MV-4-11 (cell line): ENCODE results near the gene EXOC3.

ENCODE experiments used
- DNase-seq: peaks from one replicate; lab custom pipeline; 2025; lab: John Stamatoyannopoulos, UW

EXOC3 gene

DNA sequence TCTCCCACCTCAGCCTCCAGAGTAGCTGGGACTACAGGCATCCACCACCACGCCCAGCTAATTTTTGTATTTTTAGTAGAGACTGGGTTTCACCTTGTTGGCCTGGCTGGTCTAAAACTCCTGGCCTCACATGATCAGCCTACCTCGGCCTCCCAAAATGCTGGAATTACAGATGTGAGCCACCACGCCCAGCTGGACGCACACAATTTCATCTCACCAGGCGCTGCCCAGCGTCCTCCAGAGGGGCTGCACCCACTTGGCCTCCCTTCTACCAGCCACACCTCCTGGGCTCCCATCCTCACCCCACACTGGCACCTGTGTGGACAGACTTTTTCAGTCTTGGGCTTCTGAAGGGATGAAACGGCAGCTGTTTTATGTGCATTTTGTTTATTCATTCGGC is 3.8 kb upstream of the EXOC3 start:
- no peak for DNase-seq

DNA sequence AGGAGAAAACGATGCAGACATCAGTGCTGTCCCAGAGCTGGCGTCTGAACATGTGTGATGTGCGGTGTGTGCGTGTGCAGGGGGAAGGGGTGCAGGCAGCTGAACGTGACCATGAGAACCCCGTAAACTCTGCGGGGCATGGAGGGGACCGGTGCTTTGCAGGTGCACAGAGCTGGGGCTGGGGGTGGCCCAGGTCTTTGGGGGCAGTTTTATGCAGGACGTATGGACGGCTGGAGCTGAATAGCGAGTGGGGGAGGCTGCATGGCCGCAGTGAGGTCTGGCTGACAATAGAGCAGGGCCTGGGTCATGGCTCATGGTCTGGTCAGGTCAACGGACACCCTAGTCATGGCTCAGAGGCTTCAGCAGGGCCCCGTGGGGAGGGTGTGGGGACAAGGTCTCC is 3.3 kb upstream of the EXOC3 start:
- DNase-seq, result no peak

DNA sequence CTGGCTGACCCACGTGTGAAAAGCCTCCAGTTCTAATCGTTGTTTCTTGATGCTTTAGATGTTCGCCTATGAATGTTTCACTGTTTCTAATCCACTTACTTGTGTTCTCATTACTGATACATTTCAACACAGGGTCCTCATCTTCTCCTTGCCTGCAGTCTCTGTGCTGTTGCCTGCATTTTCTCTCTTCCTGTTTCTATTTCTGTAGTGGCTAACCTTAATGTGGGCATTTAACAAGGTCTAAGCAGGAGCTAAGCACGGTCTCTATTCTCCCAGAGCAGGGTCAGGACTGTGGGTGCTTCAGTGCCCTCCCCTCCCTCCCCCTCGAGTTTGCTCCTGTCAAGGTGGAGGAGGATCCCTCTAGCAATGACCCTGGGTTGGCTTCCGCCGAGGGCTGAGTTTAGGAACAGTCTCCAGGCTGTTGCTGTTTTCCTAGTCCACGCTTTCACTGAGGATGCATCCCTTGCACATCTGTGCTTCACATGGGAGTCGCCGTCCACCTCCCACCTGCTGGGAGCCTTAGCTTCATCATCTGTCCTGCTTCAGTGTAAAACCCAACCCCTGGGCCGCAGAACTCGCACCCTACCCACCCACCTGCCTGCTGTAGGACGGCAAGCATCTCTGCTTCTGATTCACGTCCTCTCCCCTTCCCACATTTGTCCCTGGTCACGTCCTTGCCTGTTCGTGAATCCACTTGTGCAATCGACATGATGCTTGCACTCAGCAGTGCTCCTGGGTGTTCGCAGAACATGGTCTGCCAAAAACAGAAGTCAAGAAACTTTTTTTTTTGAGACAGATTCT is 2.4 kb upstream of the EXOC3 start:
- DNase-seq, result peak; percentile 92

DNA sequence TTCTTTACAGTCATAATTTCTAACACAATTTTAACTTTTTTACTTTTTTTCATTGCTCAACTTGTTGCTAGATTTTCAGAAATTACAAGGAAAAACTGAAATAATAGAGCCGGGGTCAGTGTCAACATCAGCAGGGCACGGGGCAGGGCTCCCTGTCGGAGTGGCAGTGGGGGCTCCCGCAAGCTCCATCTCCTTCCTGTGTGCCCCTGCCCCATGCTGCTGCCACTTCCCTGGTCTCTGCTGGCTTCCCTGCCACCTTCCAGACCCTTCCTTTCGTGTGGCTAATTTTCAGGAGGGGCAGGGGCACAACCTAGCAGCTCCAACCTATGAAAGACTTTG is 1.0 kb upstream of the EXOC3 start:
- DNase-seq, result no peak

DNA sequence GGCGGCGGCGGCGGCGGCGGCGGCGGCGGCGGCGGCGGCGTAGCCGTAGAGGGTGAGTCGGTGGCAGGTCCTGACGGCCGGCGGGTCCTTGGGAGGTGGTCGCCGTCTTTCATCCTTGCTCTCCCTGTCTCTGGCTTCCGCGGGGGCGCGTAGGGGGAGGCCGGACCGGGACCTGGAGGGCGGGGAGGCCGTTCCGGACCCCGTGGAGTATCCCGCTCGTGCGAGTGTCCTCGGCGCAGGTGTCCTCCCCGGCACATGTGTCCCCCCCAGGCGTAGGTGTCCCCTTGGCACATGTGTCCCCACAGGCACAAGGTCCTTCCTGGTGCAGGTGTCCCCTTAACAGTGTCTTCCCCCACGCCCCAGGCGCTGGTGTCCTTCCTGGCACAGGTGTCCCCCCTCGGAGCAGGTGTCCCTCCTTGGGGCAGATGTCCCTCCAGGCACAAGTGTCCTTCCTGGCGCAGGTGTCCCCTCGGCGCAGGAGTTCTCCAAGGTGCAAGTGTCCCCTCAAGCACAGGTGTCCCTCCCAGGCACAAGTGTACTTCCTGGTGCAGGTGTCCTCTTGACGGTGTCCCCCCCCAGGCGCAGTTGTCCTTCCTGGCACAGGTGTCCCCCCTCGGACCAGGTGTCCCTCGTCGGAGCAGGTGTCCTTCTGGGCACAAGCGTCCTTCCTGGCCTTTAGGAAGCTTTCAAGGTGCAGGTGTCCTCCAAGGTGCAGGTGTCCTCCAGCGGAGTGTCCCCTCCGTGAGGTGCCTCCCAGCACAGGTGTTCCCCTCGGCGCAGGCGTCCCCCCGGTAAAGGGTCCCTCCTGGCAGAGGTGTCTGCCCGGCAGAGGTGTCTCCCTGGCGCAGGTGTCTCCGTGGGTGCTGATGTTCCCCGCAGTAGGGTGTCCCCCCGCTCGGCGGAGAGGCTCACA is 519 bp downstream of the EXOC3 start:
- no peak for DNase-seq

DNA sequence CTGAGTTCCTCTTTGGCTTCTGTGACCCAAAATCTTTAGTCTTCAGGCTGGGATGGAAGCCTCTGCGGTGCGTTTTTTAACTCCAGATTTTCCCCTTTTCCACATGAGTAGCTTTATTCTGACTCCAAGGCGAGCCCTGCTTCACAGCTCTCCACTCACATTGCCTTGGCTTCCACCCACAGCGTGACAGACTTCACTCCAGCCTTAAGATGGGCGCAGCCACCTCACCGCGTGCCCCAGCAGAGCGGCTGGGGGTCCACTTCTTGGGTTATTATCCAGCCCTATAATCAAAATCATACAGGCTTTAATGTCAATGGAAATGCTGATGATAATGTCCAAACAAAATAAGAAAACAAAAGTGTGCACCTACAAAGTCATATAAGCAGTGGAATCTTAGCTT is 1.2 kb downstream of the EXOC3 start:
- DNase-seq, result peak; percentile 16

DNA sequence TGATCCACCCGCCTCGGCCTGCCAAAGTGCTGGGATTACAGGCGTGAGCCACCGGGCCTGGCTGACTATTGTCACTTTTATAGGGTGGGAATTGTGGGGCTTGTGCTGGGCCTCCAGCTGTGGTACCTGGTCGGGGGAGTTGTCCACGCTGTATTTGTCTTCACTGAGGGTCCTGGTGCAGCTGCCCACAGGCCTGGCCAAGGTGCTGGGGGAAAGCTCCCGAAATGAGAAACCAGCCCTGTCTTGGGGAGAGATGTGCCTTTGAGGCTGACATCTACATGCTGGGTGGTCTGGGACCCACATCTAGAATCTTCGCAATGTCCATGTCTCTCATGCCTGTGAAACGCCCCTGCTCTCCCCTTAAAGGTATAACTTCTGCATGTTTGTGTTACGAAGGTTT is 2.6 kb downstream of the EXOC3 start:
- DNase-seq, result no peak

DNA sequence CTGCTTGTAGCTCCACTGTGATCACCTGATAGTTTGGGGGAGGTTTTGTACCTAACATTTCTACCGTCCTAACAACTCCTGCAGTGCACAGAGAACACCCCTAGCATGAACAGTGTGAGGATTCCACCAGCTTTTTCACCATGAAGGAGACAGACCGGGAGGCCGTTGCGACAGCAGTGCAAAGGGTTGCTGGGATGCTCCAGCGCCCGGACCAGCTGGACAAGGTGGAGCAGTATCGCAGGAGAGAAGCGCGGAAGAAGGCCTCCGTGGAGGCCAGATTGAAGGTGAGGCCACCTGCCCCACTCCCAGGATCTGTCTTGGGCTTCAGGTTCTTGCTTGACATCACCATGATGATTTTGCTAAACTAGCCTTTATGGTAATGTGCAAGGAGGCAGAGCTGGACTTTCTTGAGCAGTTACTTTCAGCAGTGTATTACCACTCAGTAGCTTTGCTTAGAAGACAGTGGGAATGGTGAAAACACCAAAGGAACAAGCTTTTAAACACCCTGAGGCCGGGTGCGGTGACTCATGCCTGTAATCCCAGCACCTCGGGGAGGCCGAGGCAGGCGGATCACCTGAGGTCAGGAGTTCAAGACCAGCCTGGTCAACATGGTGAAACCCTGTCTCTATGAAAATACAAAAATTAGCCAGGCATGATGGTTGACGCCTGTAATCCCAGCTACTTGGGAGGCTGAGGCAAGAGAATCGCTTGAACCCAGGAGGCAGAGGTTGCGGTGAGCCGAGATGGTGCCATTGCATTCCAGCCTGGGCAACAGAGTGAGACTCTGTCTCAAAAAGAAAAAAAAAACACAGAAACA is 3.3 kb downstream of the EXOC3 start:
- DNase-seq, result no peak

DNA sequence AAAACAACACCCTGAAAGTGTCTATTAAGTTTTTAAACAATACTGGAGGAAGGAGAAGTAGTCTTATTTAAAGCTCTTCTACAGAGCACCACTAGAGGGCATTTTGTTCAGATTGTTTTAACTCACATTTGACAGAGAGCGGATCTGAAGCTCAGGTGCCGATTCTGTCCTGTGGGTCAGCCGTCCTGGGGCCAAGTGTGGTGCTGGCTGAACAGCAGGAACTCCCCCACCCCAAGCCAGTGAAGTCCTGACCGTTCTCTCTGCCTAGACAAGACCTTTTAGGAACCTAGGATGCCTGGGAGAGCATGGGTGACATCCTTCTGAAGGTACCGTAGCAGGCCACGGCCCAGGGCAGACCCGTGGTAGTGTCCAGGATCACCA is 3.9 kb downstream of the EXOC3 start:
- DNase-seq, result peak; percentile 68

DNA sequence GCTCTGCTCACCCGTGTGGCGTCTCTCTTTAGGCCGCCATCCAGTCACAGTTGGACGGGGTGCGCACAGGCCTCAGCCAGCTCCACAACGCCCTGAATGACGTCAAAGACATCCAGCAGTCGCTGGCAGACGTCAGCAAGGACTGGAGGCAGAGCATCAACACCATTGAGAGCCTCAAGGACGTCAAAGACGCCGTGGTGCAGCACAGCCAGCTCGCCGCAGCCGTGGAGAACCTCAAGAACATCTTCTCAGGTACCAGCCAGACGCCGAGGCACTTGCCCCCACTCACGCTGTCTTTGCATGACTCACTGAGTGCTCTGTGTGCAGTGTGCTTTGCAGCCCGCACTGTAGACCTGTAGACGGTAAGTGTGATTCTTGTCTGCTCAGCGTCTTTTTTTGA is 4.5 kb downstream of the EXOC3 start:
- no peak for DNase-seq

DNA sequence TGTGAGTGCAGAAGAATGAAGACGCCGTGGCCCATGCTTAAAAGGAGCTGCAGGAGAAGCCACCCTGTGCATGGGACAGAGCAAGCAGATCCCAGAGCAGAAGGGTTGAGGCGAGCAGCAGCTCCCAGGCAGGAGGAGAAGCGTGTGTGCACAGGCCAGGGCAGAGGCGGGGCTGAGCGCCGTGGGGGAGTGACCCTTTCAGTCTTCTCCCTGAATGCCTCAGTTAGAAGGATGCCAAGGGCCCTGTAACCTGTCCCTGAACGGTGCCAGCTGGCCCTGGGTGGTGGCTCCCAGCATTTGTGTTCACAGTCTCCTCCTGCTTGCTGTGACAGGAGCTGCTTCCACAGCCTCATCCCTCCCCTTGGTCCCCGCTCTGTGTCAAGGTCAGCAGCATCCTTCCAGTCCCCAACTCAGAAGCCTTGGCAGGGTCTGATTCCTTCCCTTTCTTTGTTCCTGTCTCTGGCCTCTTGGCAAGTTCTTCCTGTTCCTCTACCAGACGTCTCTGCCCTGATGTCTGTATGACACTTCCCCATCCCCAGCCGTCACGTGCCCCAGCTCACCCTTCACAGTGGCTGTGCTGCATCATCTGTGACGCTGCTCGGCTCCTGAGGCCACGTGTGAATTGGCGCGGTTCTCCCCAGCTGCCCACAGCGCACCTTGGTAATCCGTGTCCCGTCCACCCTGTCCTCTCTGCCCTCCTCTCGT is 5.2 kb downstream of the EXOC3 start:
- peak; percentile 94 for DNase-seq

DNA sequence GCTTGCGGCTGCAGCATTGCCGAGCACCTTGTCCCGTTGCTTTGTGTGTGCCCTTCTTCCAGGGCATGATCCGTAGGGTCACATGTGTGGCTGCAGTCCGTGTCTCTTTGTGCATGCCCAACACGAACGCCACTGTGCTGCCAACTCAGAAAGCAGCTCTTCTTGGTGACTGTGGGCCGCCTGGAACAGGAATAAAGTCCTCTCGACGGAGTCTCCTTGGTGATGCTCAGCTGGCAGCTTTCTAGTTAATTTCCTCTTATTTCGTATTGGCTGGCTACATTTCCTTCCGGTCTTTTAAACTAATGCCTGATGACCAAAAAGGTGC is 5.8 kb downstream of the EXOC3 start:
- peak; percentile 29 for DNase-seq

DNA sequence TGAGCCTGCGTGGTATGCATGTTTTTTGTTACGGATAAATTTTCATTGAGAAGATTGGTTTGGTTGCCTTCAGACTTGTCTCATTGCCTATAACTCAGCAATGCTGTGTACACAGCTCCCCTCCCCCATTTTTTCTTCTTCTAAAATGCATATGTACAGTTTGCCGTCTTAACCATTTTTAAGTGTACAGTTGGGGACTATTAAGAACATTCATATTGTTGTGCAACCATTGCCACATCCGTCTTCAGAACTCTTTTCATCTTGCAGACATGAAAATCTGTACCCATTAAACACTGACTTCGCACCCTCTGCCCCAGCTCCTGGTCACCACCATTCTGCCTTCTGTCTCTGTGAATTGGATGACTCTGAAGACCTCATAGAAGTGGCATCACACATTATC is 6.2 kb downstream of the EXOC3 start:
- DNase-seq, result peak; percentile 58

DNA sequence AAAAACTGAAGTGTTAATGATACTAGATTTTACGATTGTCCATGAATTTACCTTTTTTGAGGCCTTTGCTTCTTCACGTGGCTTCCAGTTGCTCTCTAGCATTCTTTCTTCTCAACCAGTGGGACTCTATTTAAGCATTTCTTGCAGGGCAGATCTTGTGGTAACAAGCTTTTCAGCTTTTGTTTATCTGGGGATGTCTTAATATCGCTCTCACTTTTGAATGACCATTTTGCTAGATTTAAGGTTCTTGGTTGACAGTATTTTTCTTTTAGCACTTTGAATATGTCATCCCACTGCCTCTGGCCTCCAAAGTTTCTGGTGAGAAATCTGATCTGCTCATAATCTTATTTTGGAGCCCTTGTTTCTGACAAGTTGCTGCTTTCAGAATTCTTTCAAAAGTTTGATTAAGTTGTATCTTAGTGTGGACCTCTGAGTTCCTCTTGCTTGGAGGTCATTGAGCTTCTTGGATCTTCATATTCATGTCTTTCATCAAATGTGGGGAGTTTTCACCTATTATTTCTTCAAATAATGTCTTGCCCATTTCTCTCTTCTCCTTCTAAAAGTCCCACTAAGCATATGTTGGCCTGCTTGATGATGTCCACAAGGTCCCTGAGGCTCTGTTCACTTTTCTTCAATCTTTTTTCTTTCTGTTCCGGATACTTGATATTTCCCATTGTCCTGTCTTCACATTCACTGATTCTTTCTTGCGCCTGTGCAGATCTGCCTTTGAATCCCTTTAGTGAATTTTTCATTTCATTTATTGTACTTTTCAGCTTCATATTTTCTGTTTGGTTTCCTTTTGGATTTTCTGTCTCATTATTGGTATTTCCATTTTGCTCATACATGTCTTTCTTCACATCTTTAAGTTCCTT is 8.8 kb downstream of the EXOC3 start:
- DNase-seq, result no peak

DNA sequence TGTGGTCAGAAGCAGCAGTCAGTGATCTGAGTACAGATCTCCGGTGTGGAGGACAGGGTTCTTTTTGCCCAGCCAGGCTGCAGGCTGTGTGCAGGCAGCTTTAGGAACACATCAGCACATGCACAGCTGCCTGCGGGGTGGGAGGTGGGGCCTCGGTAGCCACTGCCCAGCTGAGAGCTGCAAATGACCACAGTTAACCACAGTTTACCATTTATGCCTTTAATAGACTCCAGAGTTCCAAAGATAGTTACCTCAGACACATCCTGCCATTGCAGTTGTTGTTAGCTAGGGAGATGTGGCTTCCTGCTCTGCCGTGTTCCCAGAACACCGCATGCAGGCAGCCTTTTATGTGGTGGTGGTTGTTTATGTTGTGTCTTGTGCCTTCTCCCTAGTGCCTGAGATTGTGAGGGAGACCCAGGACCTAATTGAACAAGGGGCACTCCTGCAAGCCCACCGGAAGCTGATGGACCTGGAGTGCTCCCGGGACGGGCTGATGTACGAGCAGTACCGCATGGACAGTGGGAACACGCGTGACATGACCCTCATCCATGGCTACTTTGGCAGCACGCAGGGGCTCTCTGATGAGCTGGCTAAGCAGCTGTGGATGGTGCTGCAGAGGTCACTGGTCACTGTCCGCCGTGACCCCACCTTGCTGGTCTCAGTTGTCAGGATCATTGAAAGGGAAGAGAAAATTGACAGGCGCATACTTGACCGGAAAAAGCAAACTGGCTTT is 10.2 kb downstream of the EXOC3 start:
- DNase-seq, result no peak

DNA sequence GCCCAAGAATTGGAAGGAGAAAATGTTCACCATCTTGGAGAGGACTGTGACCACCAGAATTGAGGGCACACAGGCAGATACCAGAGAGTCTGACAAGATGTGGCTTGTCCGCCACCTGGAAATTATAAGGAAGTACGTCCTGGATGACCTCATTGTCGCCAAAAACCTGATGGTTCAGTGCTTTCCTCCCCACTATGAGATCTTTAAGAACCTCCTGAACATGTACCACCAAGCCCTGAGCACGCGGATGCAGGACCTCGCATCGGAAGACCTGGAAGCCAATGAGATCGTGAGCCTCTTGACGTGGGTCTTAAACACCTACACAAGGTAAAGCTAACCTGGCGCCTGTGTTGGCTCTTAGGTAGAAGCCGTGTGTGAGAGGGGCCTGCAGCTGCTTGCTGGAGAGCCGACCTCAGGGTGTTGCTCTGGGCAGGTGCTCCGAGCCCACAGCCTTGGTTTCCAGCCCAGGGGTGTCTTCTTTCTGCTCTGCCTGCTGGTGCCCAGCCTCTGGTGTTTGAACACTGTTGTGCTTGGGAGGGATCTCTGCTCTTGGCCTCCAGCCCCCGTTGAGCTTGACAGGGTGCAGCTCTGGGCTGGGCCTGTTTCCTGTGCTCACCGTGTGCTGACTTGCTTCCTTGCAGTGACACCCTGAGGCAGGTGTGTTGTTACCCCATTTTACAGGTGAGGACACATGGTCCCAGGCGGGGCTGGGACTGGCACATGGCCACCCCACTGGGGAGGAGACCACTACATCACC is 10.9 kb downstream of the EXOC3 start:
- DNase-seq, result no peak

DNA sequence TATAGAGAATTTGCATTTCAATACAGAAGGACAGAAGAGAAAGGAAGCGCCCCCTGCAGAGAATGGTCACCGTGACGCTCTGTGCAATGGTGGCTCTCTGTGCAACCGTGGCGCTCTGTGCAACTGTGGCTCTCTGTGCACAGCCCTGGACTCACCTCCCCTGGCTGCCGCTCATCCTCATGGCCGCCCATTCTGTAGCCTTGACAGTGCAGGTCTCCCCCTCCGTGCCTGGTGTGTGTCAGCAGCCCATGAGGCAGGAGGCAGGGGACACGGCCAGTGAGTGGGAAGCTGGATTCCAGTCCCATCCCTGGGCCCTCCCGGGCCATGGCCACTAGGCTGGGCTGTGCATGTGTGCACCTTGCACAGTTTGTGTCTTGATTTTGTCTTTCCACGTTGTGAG is 12.0 kb downstream of the EXOC3 start:
- no peak for DNase-seq

DNA sequence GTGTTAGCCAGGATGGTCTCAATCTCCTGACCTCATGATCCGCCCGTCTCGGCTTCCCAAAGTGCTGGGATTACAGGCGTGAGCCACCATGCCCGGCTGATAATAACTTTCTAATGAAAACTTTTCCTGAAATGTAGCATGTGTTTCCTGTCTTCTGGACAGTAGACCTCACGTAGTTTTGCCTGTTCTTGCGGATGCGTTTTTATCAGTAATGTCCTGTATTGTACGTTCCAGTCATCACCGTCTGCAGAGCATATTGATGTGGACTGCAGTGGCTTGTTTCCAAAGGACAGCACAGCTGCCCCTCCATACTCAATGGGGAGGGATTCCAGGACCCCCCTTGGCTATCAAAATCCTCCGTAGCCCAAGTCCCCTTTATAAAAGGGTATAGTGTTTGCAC is 12.8 kb downstream of the EXOC3 start:
- no peak for DNase-seq

DNA sequence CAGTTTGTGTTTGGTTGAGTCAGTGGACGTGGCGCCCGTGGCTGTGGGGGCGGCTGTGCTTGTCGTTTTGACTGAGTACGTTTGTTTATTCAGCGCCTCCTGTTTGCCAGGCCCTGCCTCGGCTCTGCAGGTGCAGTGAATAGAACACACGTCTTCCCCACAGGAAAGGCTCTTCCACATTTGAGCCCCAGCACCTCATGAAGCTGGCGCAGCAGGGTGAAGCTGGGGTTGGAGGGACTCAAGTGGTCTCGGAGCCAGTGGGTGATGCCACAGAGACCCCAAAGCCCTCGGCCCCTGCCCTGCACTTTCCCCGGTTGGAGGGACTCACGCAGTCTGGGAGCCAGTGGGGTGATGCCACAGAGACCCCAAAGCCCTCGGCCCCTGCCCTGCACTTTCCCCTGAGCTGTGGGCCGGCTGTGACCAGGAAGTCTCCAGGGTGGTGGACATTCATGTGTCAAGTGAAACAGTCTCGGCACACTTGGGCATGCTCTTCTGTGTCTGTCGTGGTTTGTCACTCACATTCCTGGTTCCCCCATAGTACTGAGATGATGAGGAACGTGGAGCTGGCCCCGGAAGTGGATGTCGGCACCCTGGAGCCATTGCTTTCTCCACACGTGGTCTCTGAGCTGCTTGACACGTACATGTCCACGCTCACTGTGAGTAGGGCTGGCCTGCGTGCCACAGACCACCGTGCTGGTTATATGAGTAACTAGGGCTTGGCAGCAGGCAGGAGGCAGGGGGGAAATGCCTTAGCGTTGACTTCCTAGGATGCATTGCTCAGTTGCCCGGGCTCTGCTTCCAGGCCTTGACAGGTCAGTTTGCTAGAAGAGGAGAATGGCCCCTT is 13.6 kb downstream of the EXOC3 start:
- no peak for DNase-seq
